22Rv1 (cell line): ENCODE measurements around the gene GTF3C6.
"Not testable (repeated sequence)": the region's sequence is repeated elsewhere in the genome, so short reads cannot be mapped to it uniquely, and the experiment has no call there.

Source experiments
- H3K27ac ChIP-seq: fragments of 450-650 bp; 2 replicates; pipeline ENCODE4 v1.5.1; 2017
- CTCF ChIP-seq: fragments of 450-650 bp; IDR thresholded peaks from 2 replicates; pipeline ENCODE4 v1.5.1; 2017; ENCODE audit warnings: mild to moderate bottlenecking
- ZFX ChIP-seq: fragments of 450-650 bp; IDR thresholded peaks from 2 replicates; pipeline ENCODE4 v1.6.1; 2017; ENCODE audit warnings: antibody characterized with exemption, borderline replicate concordance

GTF3C6 gene

GRCh38 chr6:111011360-111012142 lies 53.0 kb downstream of the GTF3C6 start:
- peak; percentile 88 for TF ChIP-seq CTCF
- TF ChIP-seq ZFX: no peak
- peak overlapping the region; percentile 69 for H3K27ac ChIP-seq

GRCh38 chr6:111012143-111012452 lies 53.6 kb downstream of the GTF3C6 start:
- H3K27ac ChIP-seq: peak overlapping the region; percentile 69
- no peak for TF ChIP-seq CTCF
- TF ChIP-seq ZFX: no peak

- H3K27ac ChIP-seq: peak overlapping the region; percentile 69
Measured at GRCh38 chr6:111012520-111012919, 54.0 kb downstream of the GTF3C6 start.

- peak overlapping the region; percentile 69 for H3K27ac ChIP-seq
- no peak for TF ChIP-seq CTCF
- no peak for TF ChIP-seq ZFX
Measured at GRCh38 chr6:111013144-111013915, 54.8 kb downstream of the GTF3C6 start.

GRCh38 chr6:111015389-111016124 lies 57.1 kb downstream of the GTF3C6 start:
- no peak for TF ChIP-seq ZFX
- TF ChIP-seq CTCF: no peak
- no peak overlapping the region for H3K27ac ChIP-seq

- H3K27ac ChIP-seq: not testable (repeated sequence)
Measured at GRCh38 chr6:111017241-111017640, 58.7 kb downstream of the GTF3C6 start.
